GM12892 (cell line): ENCODE results near the gene CALM3.

Experiments
- POLR2A ChIP-seq: IDR thresholded peaks from 2 replicates; pipeline ENCODE4 v1.6.1; 2011; ENCODE audit warnings: low read depth, low read length, control low read depth
- POLR2AphosphoS5 ChIP-seq: IDR thresholded peaks from 2 replicates; pipeline ENCODE4 v1.6.1; 2011; ENCODE audit warnings: low read depth, low read length, control low read depth
- TAF1 ChIP-seq: IDR thresholded peaks from 2 replicates; pipeline ENCODE4 v1.6.1; 2011; ENCODE audit warnings: low read depth, mild to moderate bottlenecking, control low read depth, low read length, borderline replicate concordance

DNA sequence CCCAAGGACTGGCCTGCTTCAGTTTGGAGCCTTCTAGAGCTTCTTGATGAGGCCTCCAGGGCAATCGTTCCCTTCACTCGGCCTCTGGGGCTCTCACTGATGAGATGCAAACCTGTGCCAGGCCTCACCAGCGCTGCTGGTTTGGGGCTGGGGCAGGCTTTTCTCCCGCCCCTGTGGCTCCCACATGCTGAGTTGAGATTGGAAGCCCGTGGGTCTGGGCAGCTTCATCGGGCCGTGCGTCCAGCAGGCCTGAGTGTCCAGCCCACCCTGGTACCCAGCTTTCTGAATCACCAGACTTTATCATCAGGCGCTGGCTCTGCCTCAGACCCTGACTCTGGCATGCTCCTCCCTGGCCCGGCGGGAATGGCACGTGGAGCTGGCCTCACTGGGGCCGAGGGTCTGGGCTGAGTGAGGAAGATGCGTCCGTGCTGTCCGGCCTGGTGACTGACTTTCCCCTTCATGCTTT is 4.3 kb downstream of the CALM3 start:
- no peak for TF ChIP-seq POLR2A
- TF ChIP-seq POLR2AphosphoS5, result no peak
- no peak for TF ChIP-seq TAF1
